SH-SY5Y (cell line): ENCODE data around the gene WAC.

Experiments used
- GATA2 ChIP-seq: IDR thresholded peaks from 2 replicates; pipeline ENCODE4 v1.6.1; 2011; ENCODE audit warnings: mild to moderate bottlenecking, low read depth, low read length
- GATA3 ChIP-seq: IDR thresholded peaks from 2 replicates; pipeline ENCODE4 v1.6.1; 2011; ENCODE audit warnings: low read depth, mild to moderate bottlenecking, low read length, moderate library complexity

DNA sequence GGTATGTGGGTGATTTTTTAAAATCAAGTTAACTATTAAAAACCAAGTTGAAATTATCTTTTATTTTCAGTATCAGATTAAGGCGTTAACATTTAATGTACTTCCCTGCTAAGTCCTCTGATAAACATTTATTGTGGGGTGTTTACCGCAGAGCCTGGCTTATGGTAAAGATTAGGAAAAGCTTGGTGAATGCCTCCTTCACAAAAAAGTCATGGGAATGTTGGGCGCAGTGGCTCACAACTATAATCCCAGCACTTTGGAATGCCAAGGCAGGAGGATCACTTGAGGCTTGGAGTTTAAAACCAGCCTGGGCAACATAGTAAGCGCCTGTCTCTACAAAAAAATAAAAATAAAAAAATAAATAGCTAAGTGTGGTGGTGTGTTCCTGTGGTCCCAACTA lies 53.3 kb downstream of the WAC start:
- TF ChIP-seq GATA3 (no peak), GATA2 (no peak)
